K562 (cell line): Measurements from ENCODE around the gene TGM1.

Experiments used
- CREB1 ChIP-seq, 2 experiments: sonication (generic) in 1 of 2; formaldehyde crosslinking in 1 of 2; IDR thresholded peaks; 2 replicates each; pipeline versions ENCODE4 v1.6.1 to v1.8.0; 2012 to 2022; ENCODE audit warnings: inconsistent platforms in 1 of 2, mild to moderate bottlenecking in 1 of 2, missing genetic modification reagents in 1 of 2, moderate library complexity in 1 of 2
- SP1 ChIP-seq: sonication (generic); formaldehyde crosslinking; IDR thresholded peaks from 2 replicates; pipeline ENCODE4 v1.8.1; 2022; ENCODE audit warnings: mild to moderate bottlenecking, missing genetic modification reagents

- TF ChIP-seq CREB1 (IDR thresholded peaks at IDR 0.05), result no peak
- TF ChIP-seq CREB1 (CRISPR knock-in tag; IDR thresholded peaks at IDR 0.05), result no peak
- TF ChIP-seq SP1 (CRISPR knock-in tag), result no peak
Observed at GRCh38 chr14:24263848-24264247, 871 bp upstream of the TGM1 start.
